GM18505 (cell line): Measurements from ENCODE around the gene ELF4.

ENCODE experiments used
- ATAC-seq: cut with Tn5 transposase; IDR thresholded peaks from one replicate; pipeline ENCODE4 v1.9.1; 2021; ENCODE audit not compliant: unreplicated experiment
- POLR2A ChIP-seq: IDR thresholded peaks from 4 replicates; pipeline ENCODE4 v1.6.1; 2011; ENCODE audit warnings: borderline replicate concordance; ENCODE audit not compliant: insufficient read depth, insufficient read length; ENCODE audit errors: extremely low read depth

ELF4 gene

DNA sequence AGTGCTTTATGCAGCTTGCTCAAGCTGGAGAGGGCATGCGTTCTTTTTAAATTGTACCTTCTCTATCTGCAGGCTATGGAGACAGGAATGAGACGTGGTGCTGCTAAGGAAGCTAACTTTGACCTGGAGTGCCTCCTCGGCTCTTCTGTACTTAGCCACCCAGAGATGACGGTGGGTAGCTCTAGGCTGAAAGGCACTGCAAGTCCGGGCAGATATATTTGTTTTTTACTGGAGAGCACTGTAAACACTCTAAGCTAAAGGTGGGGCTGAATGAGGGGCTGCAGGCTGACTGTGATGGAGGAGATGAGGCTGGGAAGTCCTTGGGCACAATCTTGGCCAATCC is 12.1 kb downstream of the ELF4 start:
- ATAC-seq: no peak
- no peak for TF ChIP-seq POLR2A

DNA sequence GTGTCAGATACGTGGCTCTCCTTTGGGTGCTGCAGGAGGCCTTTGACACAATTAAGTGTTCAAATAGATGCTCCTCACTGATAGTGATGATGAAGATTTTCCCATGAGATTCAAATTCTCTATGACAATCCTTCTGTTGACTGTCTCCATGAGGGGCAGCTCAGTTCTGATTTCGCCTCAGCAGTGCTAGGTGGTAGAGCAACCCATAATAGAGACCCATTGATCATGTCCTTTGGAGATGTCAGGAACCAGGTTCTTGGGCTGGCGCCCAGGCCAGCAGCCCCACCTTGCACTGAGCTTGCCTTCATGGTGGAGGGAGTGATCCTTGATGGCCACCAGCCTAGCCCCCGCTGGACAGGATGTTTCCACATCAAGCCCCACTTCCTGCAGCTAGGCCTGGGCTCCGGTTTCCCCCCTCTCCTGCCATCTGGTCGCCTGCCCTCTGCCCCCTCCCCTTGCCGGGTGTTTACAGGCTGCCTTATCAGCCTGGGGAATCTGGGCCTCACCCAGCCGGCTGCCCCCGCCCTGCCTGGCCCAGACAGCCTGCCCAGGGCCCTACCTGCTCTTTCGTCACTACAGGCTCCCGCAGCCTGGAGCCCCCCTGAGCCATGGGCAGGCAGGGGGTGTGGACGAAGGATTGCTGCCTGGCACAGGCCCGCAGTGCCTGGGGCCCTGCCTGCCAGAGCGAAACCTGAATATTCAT is 12.6 kb downstream of the ELF4 start:
- no peak for ATAC-seq
- TF ChIP-seq POLR2A: no peak

DNA sequence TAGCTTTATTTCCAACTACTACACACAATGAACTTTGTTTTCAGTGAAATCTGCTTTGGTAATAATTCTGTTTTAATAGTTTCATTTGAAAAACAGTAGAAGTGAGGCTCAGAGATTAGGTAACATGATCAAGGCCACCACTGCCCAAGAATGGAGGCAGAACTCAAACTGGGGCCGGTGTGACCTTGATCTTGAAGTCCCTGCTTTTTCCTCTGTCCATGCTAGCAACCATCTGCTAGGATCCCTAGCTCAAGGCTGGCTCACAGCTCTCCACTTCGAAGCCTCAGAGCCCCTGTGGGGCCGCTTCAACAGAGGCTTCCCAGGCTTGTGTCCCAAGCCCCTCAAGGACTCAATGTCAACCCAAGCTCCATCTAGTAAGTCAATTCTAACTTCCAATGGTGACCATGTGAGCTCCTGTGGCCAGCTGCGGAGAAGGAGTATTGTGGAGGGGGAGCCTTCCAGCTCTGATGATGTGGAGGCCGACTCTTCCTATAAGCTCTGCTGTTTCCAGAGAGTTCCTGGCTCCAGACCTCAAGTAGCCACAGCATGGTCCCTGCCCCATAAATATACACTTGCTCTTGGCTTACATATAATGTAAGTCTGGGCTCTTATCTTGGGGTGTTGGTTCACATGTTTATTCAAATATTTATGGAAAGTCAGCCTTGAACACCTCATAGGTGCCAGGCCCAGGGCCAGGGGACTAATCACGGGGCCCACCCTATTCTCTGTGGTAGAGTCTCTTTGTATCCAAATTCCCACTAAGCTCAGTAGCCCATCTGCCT is 14.9 kb downstream of the ELF4 start:
- ATAC-seq: no peak
- no peak for TF ChIP-seq POLR2A

DNA sequence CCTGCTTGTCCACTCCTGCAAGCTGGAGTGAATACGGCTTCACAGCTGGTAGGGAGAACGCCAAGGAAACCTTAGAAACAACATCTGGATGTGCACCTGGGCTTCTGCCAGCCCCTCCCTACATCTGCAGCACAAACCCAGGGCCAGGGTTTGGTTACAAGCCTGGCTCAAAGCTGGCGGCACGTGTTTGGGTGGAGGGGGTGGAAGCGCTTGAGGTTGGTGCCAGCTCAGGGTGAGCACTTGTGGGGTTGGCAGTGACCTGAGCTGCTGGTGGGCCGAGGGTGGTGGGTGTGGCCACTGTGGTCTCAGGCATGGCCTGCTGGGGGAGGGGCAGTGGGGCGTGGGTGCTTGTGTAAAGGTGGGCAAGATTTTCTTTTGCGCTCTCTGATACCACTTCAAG is 15.6 kb downstream of the ELF4 start:
- no peak for TF ChIP-seq POLR2A
- ATAC-seq: no peak

DNA sequence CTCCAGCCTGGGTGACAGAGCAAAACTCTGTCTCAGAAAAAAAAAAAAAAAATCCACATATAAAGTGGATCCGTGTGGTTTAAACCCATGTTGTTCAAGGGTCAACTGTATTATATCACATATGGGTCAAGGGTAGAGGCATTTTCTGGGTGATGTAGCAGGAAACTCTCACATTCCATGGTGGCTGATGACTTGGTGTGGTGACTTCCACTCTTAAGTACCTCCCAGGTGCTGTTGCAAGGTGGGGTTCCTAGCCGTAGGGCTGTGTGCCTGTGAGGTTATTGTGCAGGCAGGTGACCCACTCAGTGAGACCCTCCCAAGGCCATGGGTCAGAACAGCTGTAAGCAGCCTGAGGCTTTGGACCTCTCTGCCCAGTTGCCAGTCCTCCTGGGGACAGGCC is 17.0 kb downstream of the ELF4 start:
- ATAC-seq: no peak
- TF ChIP-seq POLR2A: no peak

DNA sequence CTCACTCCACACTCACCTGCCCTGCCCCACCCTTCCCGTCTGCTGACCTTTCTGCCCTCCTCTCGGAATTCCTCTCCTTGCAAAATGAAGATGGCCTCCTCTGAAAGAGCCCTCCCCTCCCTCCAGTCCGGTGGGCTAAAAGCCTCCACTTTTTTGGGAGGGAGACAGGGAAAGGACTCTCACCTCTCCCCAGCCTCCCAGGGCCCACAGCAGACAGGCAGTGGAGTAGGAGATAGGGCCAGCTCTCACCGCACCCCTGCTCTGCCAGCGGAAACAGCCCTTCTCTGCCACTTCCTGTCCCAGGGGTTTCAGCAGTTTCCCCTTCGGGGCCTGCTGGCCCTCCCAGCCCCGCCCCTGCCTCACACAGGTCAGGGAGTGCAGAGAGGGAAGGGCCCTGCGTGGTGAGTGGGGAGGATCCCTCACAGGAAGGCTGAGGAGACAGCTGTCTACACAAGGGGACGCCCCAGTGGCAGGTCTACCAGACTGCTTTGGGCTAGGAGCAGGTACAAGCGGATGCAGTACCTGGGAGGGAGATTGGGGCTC is 18.2 kb downstream of the ELF4 start:
- TF ChIP-seq POLR2A: peak; percentile 65
- peak; percentile 96 for ATAC-seq

DNA sequence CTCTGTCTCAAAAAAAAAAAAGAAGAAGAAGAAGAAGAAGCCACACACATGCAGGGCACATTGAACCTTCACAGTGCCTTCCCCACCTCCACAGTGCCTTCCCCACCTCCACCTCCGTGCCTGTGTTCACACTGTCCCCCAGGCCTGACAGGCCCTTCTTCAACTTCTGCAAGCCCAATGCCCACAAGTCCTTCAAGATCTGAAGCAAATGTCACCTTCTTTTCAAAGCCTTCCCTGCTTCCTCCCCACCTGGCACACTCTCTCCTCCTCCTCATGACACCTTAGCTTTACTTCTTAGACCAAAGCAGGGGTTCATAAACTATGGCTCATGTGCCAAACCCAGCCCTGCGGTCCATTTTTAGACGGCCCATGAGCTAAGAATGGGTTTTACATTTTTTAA is 19.9 kb downstream of the ELF4 start:
- no peak for ATAC-seq
- TF ChIP-seq POLR2A: no peak

DNA sequence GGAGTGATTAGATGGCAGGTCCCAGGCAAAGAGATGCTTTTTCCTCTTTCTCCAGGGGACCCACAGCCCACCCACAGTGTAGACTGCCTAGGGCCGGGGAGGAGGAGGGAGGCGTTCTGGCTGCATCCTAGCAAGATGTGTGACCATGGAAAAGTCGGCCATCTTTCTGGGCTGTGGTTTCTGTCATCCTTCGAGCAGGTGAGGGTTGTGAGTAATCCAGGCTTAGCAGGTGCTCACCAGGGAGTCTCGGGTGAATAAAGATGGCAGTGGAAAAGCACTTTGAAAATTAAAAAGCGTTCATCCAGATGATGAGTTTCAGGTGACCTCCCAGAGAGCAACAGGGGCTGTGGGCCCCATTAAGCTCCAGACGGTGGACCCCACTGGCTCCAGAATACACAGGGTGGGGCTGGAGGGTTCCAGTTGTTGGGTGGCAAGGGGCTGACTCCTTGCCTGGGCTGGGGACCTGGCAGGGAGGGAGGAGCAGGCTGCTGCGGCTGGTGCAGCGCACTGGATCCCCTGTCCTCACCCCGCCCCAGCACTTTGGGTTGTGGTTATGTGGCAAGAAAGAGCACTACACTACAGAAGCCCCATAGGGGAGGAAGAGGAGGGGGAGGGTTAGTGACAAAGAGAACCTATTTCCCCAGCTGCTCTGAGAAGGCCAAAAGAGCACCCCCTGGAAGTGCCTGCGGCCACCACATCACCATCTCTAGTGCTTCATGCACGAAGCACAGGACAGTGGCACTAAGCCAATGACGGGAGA is 23.7 kb downstream of the ELF4 start:
- peak; percentile 62 for TF ChIP-seq POLR2A
- ATAC-seq: peak; percentile 36

DNA sequence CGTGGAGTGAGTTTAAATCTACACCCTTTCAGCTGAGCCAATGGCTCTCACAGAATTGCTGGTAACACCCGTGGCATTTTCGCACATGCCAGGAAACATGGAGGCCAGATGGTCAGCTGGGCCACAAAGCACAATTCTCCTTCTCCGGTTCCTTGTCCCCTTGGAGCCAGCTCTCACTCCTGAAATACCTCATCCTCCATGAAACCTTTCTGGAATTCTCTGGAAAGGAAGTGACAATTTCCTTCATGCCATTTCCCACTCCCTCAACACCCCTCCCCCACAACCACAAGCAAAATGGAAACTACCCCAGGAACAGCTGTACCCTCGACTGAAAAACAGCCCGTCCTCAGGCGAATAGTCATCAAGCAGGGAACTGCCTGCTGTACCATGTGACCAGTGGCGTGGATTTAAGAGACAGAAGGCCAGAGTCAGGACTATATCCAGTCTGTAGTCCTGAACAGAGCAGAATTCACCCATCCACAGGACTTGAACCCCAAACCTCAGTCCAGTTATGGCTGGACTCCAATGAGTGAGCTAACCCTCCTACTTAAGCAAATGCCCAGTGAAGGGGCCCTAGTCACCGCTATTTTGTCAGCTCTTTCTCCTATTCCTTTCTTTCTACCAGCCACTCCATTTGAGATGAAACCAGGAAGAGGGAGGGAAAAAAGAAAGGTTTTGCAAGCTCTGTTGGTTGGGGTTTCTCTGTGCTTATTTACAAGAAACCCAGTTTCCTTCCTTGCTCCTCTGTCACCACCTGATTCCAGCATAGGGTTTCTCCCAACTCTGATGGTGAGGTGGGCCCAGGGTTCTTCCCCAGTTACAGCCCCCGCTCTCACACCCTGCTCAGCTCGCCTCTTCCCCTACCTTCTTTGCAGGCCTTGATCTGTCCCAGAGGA is 24.5 kb downstream of the ELF4 start:
- ATAC-seq: no peak
- peak; percentile 46 for TF ChIP-seq POLR2A

DNA sequence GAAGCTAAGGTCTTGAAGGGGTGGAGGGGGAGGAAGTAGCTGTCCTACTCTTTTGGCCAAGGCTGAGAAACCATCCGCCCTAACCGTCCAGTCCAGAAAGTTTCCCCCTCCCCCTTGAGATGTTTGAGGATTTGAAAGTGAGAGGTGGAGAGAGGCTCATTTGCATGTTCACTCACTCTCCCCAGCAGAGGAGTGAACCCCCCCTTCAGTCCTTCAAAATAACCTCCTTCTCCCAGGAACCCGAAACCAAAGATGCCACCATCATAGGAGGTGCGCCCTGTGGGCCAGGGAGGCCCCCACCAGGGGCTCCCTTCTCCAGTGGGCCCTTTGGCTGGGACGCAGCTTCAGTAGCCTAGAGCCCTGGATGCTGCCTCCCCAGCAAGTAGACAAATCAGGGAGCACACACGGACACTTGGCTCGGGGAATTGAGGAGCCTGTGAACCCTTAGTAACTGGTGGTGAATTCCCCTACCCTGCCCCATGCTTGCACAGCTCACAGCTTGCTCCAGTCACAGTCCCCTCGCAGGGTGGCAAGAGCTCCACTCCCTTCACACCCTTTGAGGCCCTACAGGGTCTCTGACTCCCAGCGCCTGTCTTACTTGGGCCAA is 25.6 kb downstream of the ELF4 start:
- ATAC-seq: peak; percentile 33
- peak; percentile 50 for TF ChIP-seq POLR2A

DNA sequence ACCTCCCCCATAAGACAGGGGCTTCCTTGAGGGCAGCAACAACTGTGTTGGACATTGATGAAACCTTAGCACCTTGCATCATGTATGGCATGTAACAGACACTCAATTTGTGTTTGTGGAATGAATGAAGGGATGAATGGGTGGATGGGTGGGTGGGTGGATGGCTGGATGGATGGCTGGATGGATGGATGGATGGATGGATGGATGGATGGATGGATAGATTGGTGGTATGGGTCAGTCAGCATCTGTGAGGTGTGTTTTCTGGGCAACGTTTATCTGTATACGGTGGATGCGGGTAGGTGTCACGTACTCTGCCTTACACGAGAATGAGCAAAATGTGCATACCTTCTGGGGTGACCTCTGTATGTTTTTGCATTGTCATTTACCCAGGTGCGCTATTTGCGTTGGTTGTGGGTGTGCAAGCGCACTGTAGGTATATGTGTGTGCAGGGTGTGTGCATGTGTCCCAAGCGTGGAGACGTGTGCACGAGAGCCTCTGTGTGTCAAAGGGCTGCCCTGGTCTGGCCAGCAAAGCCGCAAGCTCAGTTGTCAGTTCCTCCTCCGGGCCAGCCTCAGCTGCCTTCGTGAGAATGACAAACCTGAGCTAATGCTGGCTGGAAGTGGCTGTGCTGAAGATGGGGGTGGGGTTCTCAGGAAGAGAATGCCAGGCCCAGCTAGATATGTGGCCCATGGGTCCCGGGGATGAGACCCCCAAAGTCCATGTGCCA is 26.5 kb downstream of the ELF4 start:
- peak; percentile 18 for TF ChIP-seq POLR2A
- ATAC-seq: no peak

DNA sequence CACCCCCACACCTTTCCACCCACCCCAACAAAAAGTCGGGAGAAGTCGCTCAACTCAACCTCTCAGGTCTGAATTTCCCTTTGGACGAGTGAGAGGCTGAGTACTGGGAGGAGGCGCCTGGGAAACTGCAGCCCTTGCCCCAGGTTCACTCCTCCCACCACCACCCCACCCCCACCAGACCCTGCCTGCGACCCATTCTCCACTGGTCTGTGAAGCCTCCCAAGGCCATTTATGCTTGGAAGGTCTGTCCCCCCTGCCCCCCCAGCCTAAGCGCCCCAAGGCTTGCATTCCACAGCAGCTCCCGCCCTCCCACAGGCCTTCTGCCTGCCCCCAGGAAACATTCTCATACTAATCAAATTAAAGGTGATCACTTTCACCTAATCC is 27.2 kb downstream of the ELF4 start:
- no peak for TF ChIP-seq POLR2A
- no peak for ATAC-seq
